Osteoblast (primary cell): ENCODE results near the gene PAPSS1. TPM values are rescaled to one million over a fixed set of nuclear protein-coding genes. Genes with fewer than 3 reads are reported as not detected.

Experiments used
- DNase-seq: peaks from one replicate; pipeline ENCODE4 v3.0.0; 2011; ENCODE audit warnings: low spot score, mixed read lengths; ENCODE audit not compliant: insufficient read length; ENCODE audit errors: missing footprints
- H2AFZ ChIP-seq: 2 replicates; pipeline ENCODE4 v1.6.0; 2011; ENCODE audit warnings: mild to moderate bottlenecking, low read length
- H3K27ac ChIP-seq: 2 replicates; pipeline ENCODE4 v1.5.1; 2011; ENCODE audit warnings: mild to moderate bottlenecking, low read depth, low read length, moderate library complexity
- H3K27me3 ChIP-seq: 2 replicates; pipeline ENCODE4 v1.6.0; 2012; ENCODE audit warnings: mild to moderate bottlenecking, control low read depth, inconsistent platforms, low read length, moderate library complexity; ENCODE audit not compliant: insufficient read depth
- H3K36me3 ChIP-seq: 2 replicates; pipeline ENCODE4 v1.5.1; 2011; ENCODE audit warnings: mild to moderate bottlenecking, low read length, control low read depth, moderate library complexity; ENCODE audit not compliant: insufficient read depth
- H3K4me1 ChIP-seq: 2 replicates; pipeline ENCODE4 v1.5.1; 2011; ENCODE audit warnings: mild to moderate bottlenecking, low read length, control low read depth, moderate library complexity; ENCODE audit not compliant: insufficient read depth
- H3K4me2 ChIP-seq: 2 replicates; pipeline ENCODE4 v1.6.0; 2011; ENCODE audit warnings: mild to moderate bottlenecking, low read length; ENCODE audit not compliant: insufficient read depth
- H3K4me3 ChIP-seq: fragments of 200-600 bp; sonication (generic); 3 replicates; pipeline ENCODE4 v1.5.1; 2012; ENCODE audit warnings: mild to moderate bottlenecking, low read length, inconsistent platforms; ENCODE audit not compliant: insufficient read depth
- H3K79me2 ChIP-seq: 2 replicates; pipeline ENCODE4 v1.6.0; 2012; ENCODE audit warnings: mild to moderate bottlenecking, low read length, control low read depth, inconsistent platforms; ENCODE audit not compliant: insufficient read depth
- H3K9me3 ChIP-seq: 2 replicates; pipeline ENCODE4 v1.5.1; 2011; ENCODE audit warnings: low read depth, low read length, control low read depth
- H4K20me1 ChIP-seq: 2 replicates; pipeline ENCODE4 v1.6.0; 2012; ENCODE audit warnings: mild to moderate bottlenecking, low read length, control low read depth; ENCODE audit not compliant: insufficient read depth
- total RNA-seq: library from RNA; depleted of rRNA; stranded (reverse); fragments of >200 nt; gene quantifications from 2 replicates; pipeline ENCODE4 v1.2.3, GENCODE V29; 2012
- TF ChIP-seq, protein P1 (sequence below): IDR thresholded peaks from 2 replicates; pipeline ENCODE4 v1.5.1; 2011; ENCODE audit warnings: mild to moderate bottlenecking, low read depth, low read length, moderate library complexity; ENCODE audit errors: extremely low read depth

PAPSS1 gene
- total RNA-seq, 1 donor: 123 TPM

- DNase-seq: no peak
- Histone ChIP-seq H3K36me3 (peaks cover 5% of the 10 kb centered on the region), H3K4me1 (peaks cover 27% of the 10 kb centered on the region), H3K27me3 (no peaks in the 10 kb centered on the region), H3K4me2 (no peak overlapping the region), H4K20me1 (no peaks in the 10 kb centered on the region), H2AFZ (no peak overlapping the region), H3K9me3 (no peaks in the 10 kb centered on the region), H3K4me3 (no peak overlapping the region), H3K27ac (no peak overlapping the region), H3K79me2 (no peaks in the 10 kb centered on the region)
- TF ChIP-seq, protein P1, sequence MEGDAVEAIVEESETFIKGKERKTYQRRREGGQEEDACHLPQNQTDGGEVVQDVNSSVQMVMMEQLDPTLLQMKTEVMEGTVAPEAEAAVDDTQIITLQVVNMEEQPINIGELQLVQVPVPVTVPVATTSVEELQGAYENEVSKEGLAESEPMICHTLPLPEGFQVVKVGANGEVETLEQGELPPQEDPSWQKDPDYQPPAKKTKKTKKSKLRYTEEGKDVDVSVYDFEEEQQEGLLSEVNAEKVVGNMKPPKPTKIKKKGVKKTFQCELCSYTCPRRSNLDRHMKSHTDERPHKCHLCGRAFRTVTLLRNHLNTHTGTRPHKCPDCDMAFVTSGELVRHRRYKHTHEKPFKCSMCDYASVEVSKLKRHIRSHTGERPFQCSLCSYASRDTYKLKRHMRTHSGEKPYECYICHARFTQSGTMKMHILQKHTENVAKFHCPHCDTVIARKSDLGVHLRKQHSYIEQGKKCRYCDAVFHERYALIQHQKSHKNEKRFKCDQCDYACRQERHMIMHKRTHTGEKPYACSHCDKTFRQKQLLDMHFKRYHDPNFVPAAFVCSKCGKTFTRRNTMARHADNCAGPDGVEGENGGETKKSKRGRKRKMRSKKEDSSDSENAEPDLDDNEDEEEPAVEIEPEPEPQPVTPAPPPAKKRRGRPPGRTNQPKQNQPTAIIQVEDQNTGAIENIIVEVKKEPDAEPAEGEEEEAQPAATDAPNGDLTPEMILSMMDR: no peak
Measured at GRCh38 chr4:107616838-107617389, 103.1 kb downstream of the PAPSS1 start.

DNA sequence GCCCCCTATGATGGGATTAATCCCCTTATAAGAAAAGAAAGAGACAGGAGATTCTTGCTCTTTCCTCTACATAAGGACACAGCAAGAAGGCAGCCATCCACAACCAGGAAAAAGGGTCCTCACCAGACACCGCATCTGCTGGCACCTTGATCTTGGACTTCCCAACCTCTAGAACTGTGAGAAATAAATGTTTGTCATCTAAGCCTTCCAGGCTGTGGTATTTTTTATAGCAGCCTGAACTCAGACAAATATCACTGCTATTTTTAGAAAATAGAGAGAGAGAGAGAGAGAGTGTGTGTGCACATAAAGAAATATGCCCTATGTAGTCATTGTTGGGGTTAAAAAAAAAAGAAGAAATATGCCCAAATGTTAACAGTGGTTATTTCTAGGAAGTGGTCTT is 104.2 kb downstream of the PAPSS1 start:
- no peak overlapping the region for H3K27ac ChIP-seq
- H4K20me1 ChIP-seq: no peaks in the 10 kb centered on the region
- H3K9me3 ChIP-seq: no peaks in the 10 kb centered on the region
- no peaks in the 10 kb centered on the region for H3K79me2 ChIP-seq
- no peak overlapping the region for H2AFZ ChIP-seq
- TF ChIP-seq, protein P1: no peak
- H3K36me3 ChIP-seq: peaks cover 5% of the 10 kb centered on the region
- no peak for DNase-seq
- peaks cover 27% of the 10 kb centered on the region for H3K4me1 ChIP-seq
- H3K4me2 ChIP-seq: no peak overlapping the region
- H3K27me3 ChIP-seq: no peaks in the 10 kb centered on the region
- H3K4me3 ChIP-seq: no peak overlapping the region

DNA sequence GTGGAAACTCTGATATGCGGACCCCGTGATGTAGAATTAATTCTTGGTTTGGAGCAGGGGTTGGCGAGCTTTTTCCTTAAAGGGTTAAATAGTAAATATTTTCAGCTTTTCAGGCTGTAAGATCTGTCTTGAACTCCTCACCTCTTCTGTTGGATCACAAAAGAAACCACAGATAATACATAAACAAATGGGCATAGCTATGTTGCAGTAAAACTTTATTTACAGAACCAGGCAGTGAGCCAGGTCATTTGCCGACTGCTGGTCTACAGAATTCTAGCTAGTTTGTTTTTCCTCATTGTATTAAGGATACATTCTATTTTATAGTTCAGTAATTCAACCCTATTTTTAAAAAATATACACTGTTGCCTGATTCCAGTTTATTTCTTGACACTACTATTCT is 116.6 kb downstream of the PAPSS1 start:
- Histone ChIP-seq H3K79me2 (no peaks in the 10 kb centered on the region), H3K27ac (no peak overlapping the region), H3K36me3 (no peaks in the 10 kb centered on the region), H3K9me3 (no peaks in the 10 kb centered on the region), H3K4me3 (no peak overlapping the region), H2AFZ (no peak overlapping the region), H3K27me3 (no peaks in the 10 kb centered on the region), H3K4me1 (peaks cover 13% of the 10 kb centered on the region), H3K4me2 (no peak overlapping the region), H4K20me1 (no peaks in the 10 kb centered on the region)
- TF ChIP-seq, protein P1: no peak
- no peak for DNase-seq

GRCh38 chr4:107600983-107601382 is 119.1 kb downstream of the PAPSS1 start:
- H4K20me1 ChIP-seq: no peaks in the 10 kb centered on the region
- TF ChIP-seq, protein P1: no peak
- no peak overlapping the region for H3K4me2 ChIP-seq
- no peaks in the 10 kb centered on the region for H3K79me2 ChIP-seq
- no peaks in the 10 kb centered on the region for H3K9me3 ChIP-seq
- no peak overlapping the region for H3K4me3 ChIP-seq
- no peak overlapping the region for H2AFZ ChIP-seq
- peak overlapping the region; percentile 39 for H3K27ac ChIP-seq
- DNase-seq: no peak
- H3K27me3 ChIP-seq: no peaks in the 10 kb centered on the region
- H3K36me3 ChIP-seq: no peaks in the 10 kb centered on the region
- H3K4me1 ChIP-seq: peaks cover 13% of the 10 kb centered on the region
